Right atrium auricular region (tissue), 2 donors: ENCODE results near the gene CYB561D2. TPM values are rescaled to one million over a fixed set of nuclear protein-coding genes. Genes with fewer than 3 reads are reported as not detected.

Experiments used
- DNase-seq: peaks from one replicate; pipeline ENCODE4 v3.0.0-alpha.2; 2019; ENCODE audit warnings: low spot score
- H3K27ac ChIP-seq, 2 donors: fragments of 200-600 bp; sonication (generic); 1 replicate in 1 of 2; 2 replicates in 1 of 2; pipeline ENCODE4 v1.5.1; 2016 to 2019
- H3K27me3 ChIP-seq, 2 donors: fragments of 200-600 bp; sonication (generic); one replicate each; pipeline versions ENCODE4 v1.5.1 to v1.6.0; 2017 to 2019
- H3K36me3 ChIP-seq: fragments of 200-600 bp; sonication (generic); one replicate; pipeline ENCODE4 v1.5.1; 2016
- H3K4me1 ChIP-seq, 2 donors: fragments of 200-600 bp; sonication (generic); one replicate each; pipeline versions ENCODE4 v1.5.1 to v1.6.0; 2017 to 2019
- H3K4me3 ChIP-seq, 2 donors: fragments of 200-600 bp; sonication (generic); 1 replicate in 1 of 2; 2 replicates in 1 of 2; pipeline ENCODE4 v1.5.1; 2017 to 2019; ENCODE audit warnings: mild to moderate bottlenecking in 1 of 2, moderate library complexity in 1 of 2
- H3K9me3 ChIP-seq, 2 donors: fragments of 200-600 bp; sonication (generic); one replicate each; pipeline ENCODE4 v1.5.1; 2019
- total RNA-seq, 2 donors: library from RNA; depleted of rRNA; stranded (reverse); fragments of >200 nt; gene quantifications; one replicate each; pipeline ENCODE4 v1.1.0, GENCODE V29; 2016
- TF ChIP-seq, protein P1 (sequence below), 2 donors: fragments of 200-600 bp; sonication (generic); IDR thresholded peaks; one replicate each; pipeline ENCODE4 v1.5.1; 2019; ENCODE audit warnings: antibody characterized with exemption in 2 of 2

CYB561D2 gene
- total RNA-seq, 2 donors from 2014 or later = 11.7 to 11.9 TPM

DNA sequence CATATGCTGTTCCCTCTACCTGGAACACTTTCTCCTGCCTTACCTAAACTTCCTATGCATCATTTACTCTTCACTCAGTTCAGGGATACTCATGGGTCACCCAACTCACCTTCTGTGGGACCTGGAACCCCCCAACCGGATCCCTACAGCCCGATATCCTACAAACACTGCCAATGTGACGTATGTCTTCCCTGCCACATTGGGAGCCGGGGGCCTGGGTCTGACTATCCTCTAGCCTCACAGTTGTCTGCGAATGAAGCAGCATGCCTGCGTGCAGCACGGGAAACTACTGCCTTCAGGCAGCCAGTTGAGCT, 492 bp upstream of the CYB561D2 start:
- no peaks in the 10 kb centered on the region for H3K9me3 ChIP-seq
- TF ChIP-seq, protein P1, sequence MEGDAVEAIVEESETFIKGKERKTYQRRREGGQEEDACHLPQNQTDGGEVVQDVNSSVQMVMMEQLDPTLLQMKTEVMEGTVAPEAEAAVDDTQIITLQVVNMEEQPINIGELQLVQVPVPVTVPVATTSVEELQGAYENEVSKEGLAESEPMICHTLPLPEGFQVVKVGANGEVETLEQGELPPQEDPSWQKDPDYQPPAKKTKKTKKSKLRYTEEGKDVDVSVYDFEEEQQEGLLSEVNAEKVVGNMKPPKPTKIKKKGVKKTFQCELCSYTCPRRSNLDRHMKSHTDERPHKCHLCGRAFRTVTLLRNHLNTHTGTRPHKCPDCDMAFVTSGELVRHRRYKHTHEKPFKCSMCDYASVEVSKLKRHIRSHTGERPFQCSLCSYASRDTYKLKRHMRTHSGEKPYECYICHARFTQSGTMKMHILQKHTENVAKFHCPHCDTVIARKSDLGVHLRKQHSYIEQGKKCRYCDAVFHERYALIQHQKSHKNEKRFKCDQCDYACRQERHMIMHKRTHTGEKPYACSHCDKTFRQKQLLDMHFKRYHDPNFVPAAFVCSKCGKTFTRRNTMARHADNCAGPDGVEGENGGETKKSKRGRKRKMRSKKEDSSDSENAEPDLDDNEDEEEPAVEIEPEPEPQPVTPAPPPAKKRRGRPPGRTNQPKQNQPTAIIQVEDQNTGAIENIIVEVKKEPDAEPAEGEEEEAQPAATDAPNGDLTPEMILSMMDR (IDR thresholded peaks at IDR 0.05) = no peak
- no peaks in the 10 kb centered on the region for H3K27me3 ChIP-seq
- peaks cover 35% of the 10 kb centered on the region for H3K36me3 ChIP-seq
- H3K27ac ChIP-seq = peak overlapping the region; percentile 86 to 88
- peak overlapping the region; percentile 71 to 72 for H3K4me3 ChIP-seq
- no peak for DNase-seq
- H3K4me1 ChIP-seq = peaks cover 0 to 55% of the 10 kb centered on the region in 2 donors

DNA sequence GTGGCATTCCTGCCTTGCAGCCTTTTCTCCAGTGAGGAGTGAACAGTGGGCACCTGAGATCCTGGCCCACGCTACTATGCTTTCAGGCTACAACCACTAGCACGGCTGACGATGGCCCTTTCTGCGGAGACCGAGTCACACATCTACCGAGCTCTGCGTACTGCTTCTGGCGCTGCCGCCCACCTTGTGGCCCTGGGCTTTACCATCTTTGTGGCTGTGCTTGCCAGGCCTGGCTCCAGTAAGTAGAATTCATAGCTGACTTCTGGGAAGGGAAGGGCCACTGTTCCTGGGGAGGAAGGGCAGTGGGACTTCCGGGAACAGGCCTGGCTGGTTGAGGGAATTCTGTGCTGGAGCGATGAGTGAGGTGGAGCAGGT, 648 bp downstream of the CYB561D2 start:
- Histone ChIP-seq H3K27me3 (no peaks in the 10 kb centered on the region), H3K36me3 (peaks cover 39% of the 10 kb centered on the region), H3K4me3 (peak overlapping the region; percentile 71 to 72), H3K4me1 (peaks cover 0 to 58% of the 10 kb centered on the region in 2 donors), H3K9me3 (no peaks in the 10 kb centered on the region), H3K27ac (peak overlapping the region; percentile 86 to 88)
- TF ChIP-seq, protein P1 (IDR thresholded peaks at IDR 0.05) = no peak
- DNase-seq = no peak

DNA sequence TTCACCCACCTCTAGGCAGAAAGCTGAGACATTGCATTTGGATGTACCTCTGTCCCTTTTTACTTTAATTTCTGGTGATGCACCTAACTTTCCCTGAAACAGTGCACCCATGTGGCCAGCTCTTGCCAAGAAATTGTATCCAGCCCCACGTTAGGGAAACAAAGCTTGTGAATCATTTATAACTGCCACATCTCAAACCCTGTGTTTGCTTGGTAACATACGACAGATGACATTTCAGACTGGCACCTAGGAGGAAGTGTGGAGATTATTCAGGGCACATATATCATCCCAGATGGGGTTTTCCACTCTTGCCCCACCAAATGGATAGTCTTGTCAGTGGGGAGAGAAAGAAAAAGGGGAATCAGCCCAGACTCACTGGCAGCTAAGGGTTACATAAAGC, 2.1 kb downstream of the CYB561D2 start:
- peaks cover 0 to 73% of the 10 kb centered on the region in 2 donors for H3K4me1 ChIP-seq

DNA sequence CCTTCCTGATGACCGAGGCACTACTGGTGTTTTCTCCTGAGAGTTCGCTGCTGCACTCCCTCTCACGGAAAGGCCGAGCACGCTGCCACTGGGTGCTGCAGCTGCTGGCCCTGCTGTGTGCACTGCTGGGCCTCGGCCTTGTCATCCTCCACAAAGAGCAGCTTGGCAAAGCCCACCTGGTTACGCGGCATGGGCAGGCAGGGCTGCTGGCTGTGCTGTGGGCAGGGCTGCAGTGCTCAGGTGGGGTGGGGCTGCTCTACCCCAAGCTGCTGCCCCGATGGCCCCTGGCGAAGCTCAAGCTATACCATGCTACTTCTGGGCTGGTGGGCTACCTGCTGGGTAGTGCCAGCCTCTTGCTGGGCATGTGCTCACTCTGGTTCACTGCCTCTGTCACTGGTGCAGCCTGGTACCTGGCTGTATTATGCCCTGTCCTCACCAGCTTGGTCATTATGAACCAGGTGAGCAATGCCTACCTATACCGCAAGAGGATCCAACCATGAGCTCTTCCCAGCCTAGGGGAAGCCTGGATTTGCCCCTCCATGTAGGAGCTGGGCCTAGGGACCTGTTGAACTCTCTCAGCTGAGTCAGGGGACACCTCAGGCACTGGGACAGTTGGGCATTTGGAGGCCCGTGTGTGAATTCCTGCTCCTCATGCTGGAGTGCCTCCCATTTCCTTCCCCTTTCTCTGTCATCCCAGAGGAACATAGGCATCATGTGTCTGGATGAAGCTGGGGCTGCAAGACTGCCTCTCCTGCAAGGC, 2.8 kb downstream of the CYB561D2 start:
- H3K27ac ChIP-seq = no peak overlapping the region
- DNase-seq = no peak
- no peaks in the 10 kb centered on the region for H3K27me3 ChIP-seq
- TF ChIP-seq, protein P1 (IDR thresholded peaks at IDR 0.05) = no peak
- H3K4me1 ChIP-seq = peaks cover 0 to 79% of the 10 kb centered on the region in 2 donors
- no peaks in the 10 kb centered on the region for H3K9me3 ChIP-seq
- H3K36me3 ChIP-seq = peaks cover 39% of the 10 kb centered on the region
- H3K4me3 ChIP-seq = no peak overlapping the region

More for the DNA sequence above, 2.1 kb downstream of the CYB561D2 start:
- H3K36me3 ChIP-seq = peaks cover 39% of the 10 kb centered on the region
- H3K27me3 ChIP-seq = no peaks in the 10 kb centered on the region
- TF ChIP-seq, protein P1 (IDR thresholded peaks at IDR 0.05) = no peak
- H3K9me3 ChIP-seq = no peaks in the 10 kb centered on the region
- DNase-seq = no peak
- no peak overlapping the region for H3K4me3 ChIP-seq
- no peak overlapping the region for H3K27ac ChIP-seq

DNA sequence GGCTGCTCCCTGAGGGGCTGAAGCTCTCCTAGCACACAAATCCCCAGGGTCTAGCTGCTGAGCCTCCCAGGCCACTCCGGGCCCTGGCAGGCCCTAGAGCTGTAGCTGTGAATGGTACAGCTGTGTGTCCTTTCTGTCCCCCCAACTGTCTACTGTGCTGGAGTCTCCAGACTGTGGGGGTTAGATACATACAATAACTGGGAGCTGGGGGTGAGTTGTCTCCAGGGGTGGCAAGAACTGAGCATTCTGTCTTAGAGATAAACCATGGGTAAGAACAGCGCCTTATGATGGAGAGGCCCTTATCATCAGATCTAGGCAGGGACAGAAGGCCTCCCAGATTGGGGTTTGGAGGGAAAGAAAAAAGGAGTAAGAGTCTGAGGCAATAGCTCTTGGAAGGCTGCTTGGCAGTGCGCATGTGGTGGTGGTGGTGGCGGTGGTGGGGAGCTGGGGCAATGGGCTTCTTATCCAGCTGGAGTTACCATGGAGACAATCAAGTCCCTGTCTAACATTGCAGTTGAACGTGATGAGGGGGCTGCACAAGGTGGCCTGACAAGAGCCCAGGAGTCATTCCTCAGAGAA, 3.6 kb downstream of the CYB561D2 start:
- Histone ChIP-seq H3K27ac (no peak overlapping the region), H3K27me3 (no peaks in the 10 kb centered on the region), H3K4me3 (no peak overlapping the region), H3K9me3 (no peaks in the 10 kb centered on the region), H3K36me3 (peaks cover 32% of the 10 kb centered on the region), H3K4me1 (peaks cover 0 to 81% of the 10 kb centered on the region in 2 donors)
- TF ChIP-seq, protein P1 (IDR thresholded peaks at IDR 0.05) = no peak
- no peak for DNase-seq
